OCI-LY1 (cell line): ENCODE results near the gene EMSY.

Source experiments
- CTCF ChIP-seq: fragments of 200-600 bp; sonication (generic), shearing (Covaris generic); IDR thresholded peaks from 2 replicates; pipeline ENCODE4 v1.5.1; 2017; ENCODE audit warnings: mild to moderate bottlenecking, antibody characterized with exemption, low read length, moderate library complexity, mixed read lengths
- EZH2 ChIP-seq: fragments of 200-600 bp; sonication (generic), shearing (Covaris generic); IDR thresholded peaks from 2 replicates; pipeline ENCODE4 v1.8.0; 2017; ENCODE audit warnings: borderline replicate concordance, mixed run types, mild to moderate bottlenecking, antibody characterized with exemption, low read length, moderate library complexity, mixed read lengths

DNA sequence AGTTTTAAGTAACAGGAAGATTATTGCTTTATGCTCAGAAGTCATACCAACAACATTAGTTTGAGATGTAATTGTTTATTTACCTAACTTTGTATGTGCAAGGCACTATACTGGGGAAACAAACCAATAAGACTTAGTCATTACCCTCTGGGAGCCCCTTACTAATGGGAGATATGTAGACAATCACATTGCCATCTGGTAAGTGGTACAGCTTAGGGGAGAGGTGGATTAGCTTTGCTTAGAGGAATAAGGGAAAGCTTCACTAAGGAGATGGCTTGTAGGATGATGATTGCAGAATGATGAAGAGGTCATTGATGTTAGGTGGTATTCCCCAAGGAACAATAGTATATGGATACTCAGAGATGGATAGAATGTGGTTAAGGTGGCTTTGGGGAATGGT, 17.5 kb downstream of the EMSY start:
- TF ChIP-seq CTCF, result no peak
- no peak for TF ChIP-seq EZH2
